ENCODE measurements around the gene S100P.

S100P gene

DNA sequence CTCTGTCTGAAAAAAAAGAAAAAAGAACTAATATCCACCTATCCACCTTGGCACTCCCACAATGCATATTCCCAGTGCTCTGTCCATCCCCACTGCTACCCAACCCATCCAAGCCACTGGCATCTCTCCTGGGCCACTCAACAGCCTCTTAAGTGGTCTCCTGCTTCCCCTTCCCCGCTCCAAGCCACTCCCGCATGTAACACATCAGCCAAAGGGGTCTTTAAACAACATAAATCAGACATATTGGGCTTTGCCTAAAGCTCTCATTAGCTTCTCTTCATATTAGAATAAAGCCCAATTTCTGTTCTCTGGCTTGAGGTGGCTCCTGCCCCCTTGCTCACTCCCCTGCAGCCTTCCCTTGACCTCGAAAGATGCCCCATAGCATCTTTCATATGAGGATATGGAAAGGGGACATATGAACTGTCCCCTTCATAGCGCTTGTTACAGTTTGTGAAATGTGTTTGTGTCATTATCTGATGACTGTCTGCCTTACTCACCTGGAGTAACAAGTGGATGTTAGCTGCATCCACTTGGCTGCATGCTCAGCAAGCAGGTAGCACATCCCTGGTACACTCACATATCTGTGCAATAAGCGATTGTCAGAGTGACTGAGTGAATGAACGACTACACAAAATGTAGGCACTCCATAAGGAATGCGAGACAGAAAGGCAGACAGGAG, 25.4 kb downstream of the S100P start:
- no peak overlapping the region for H2AK5ac ChIP-seq (ENCODE audit: low read length, severe bottlenecking)
- H3K79me1 ChIP-seq (replicated peaks; ENCODE audit: low read length, poor library complexity, severe bottlenecking): peaks cover 2% of the 10 kb centered on the region
- no peak overlapping the region for H2BK120ac ChIP-seq (ENCODE audit: low read depth, low read length)
- no peak overlapping the region for H3K27ac ChIP-seq (ENCODE audit: low read length, poor library complexity, severe bottlenecking)
- no peak overlapping the region for H3K14ac ChIP-seq (ENCODE audit: low read length in 2 of 2)
- H4K8ac ChIP-seq (ENCODE audit: low read length): no peak overlapping the region
- H2BK12ac ChIP-seq (ENCODE audit: low read length in 2 of 2): no peak overlapping the region
- peaks cover 0 to 3% of the 10 kb centered on the region in 2 experiments for H3K36me3 ChIP-seq (ENCODE audit: control insufficient read depth in 1 of 2, insufficient read depth in 2 of 2, low read depth in 1 of 2, low read length in 2 of 2)
- no peak overlapping the region for H2BK5ac ChIP-seq (ENCODE audit: low read depth, low read length, poor library complexity, severe bottlenecking)
- no peak overlapping the region for H3K4me3 ChIP-seq (ENCODE audit: insufficient read depth in 1 of 2, low read depth in 1 of 2, low read length in 2 of 2)
- no peak overlapping the region for H3K23ac ChIP-seq (ENCODE audit: low read length in 2 of 2)
- H3K9ac ChIP-seq (ENCODE audit: low read length): no peak overlapping the region
- no peak overlapping the region for H3K4ac ChIP-seq (ENCODE audit: low read depth in 1 of 2, low read length in 2 of 2)
- no peak overlapping the region for H2BK15ac ChIP-seq (ENCODE audit: low read depth, poor library complexity, severe bottlenecking)
- DNase-seq: no peak
- H3K4me1 ChIP-seq (ENCODE audit: control insufficient read depth, insufficient read depth, low read depth, low read length): peaks cover 2% of the 10 kb centered on the region
- 92% methylated on average over 7 of the region's 7 CpGs for WGBS
- no peak overlapping the region for H2AFZ ChIP-seq (ENCODE audit: low read depth, low read length)
- H3K27me3 ChIP-seq (ENCODE audit: control insufficient read depth in 1 of 2, insufficient read depth in 1 of 2, low read length in 2 of 2): no peaks in the 10 kb centered on the region
- no peak overlapping the region for H4K91ac ChIP-seq (ENCODE audit: low read length)
- H3K18ac ChIP-seq (ENCODE audit: low read depth in 1 of 2, low read length in 2 of 2): no peak overlapping the region
- no peaks in the 10 kb centered on the region for H3K9me3 ChIP-seq (ENCODE audit: control insufficient read depth, low read length)
- no peak overlapping the region for H3K4me2 ChIP-seq (ENCODE audit: low read length, poor library complexity, severe bottlenecking)

DNA sequence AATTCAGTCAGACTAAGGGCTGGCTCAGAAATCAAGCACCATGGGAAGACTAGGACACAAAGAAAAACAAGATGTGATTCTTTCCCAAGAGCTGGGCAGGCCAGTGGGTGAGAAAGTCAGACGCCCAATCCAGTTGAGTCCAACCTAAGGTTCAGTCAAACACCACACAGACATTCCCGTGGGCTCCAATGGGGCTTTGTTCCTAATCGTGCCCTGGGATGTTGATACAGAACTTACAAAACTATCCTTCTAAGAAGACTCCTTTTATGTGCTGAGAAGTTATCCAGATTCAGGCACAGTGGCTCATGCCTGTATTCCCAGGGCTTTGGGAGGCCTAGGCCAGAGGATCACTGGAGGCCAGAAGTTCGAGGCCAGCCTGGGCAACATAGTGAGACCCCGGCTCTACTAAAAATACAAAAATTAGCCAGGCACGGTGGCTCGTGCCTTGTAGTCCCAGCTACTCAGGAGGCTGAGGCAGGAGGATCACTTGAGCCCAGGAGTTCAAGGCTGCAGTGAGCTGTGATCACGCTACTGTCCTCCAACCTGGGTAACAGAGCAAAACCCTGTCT, 26.0 kb downstream of the S100P start:
- Histone ChIP-seq H3K4ac (ENCODE audit: low read depth in 1 of 2, low read length in 2 of 2) (no peak overlapping the region), H4K91ac (ENCODE audit: low read length) (no peak overlapping the region)
- 86% methylated on average over 8 of the region's 8 CpGs for WGBS

DNA sequence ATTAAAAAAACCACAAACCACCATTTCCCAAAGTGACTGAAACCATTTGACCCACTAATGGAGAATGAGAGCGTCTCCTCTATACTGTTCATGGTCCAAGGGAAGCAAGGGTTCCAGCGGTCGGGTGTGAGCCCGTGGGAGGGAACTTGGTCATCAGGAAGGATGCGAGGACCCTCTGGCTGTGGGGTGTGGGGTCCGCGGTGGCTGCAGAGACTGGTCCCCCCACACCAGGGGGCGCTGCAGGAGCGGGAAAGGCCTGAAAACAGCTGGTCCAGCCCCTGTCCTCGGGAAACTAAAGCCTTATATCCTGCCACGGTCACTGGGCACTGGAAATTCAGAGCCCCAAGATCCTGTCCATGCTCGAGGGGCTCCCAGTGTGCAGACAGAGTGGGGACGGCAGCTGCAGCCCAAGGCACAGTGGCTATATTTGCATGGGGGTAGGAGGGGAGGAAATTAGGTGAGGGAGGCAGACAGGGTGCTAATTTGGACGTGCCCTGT, 26.6 kb downstream of the S100P start:
- Histone ChIP-seq H3K9ac (ENCODE audit: low read length) (peak overlapping the region; percentile 37), H3K4ac (ENCODE audit: low read depth in 1 of 2, low read length in 2 of 2) (no peak overlapping the region), H3K9me3 (ENCODE audit: control insufficient read depth, low read length) (no peaks in the 10 kb centered on the region), H4K91ac (ENCODE audit: low read length) (peak overlapping the region; percentile 73), H3K27me3 (ENCODE audit: control insufficient read depth in 1 of 2, insufficient read depth in 1 of 2, low read length in 2 of 2) (no peaks in the 10 kb centered on the region), H3K36me3 (ENCODE audit: control insufficient read depth in 1 of 2, insufficient read depth in 2 of 2, low read depth in 1 of 2, low read length in 2 of 2) (peaks cover 0 to 3% of the 10 kb centered on the region in 2 experiments), H3K4me3 (ENCODE audit: insufficient read depth in 1 of 2, low read depth in 1 of 2, low read length in 2 of 2) (peak overlapping the region in 1 of 2 experiments; percentile 56), H2BK15ac (ENCODE audit: low read depth, poor library complexity, severe bottlenecking) (no peak overlapping the region), H3K23ac (ENCODE audit: low read length in 2 of 2) (no peak overlapping the region), H3K14ac (ENCODE audit: low read length in 2 of 2) (no peak overlapping the region), H3K18ac (ENCODE audit: low read depth in 1 of 2, low read length in 2 of 2) (peak overlapping the region in 1 of 2 experiments; percentile 58), H2BK120ac (ENCODE audit: low read depth, low read length) (no peak overlapping the region), H3K4me2 (ENCODE audit: low read length, poor library complexity, severe bottlenecking) (peak overlapping the region; percentile 60), H4K8ac (ENCODE audit: low read length) (peak overlapping the region; percentile 88), H3K4me1 (ENCODE audit: control insufficient read depth, insufficient read depth, low read depth, low read length) (peaks cover 10% of the 10 kb centered on the region), H2AFZ (ENCODE audit: low read depth, low read length) (no peak overlapping the region), H3K79me1 (replicated peaks; ENCODE audit: low read length, poor library complexity, severe bottlenecking) (peaks cover 2% of the 10 kb centered on the region), H3K27ac (ENCODE audit: low read length, poor library complexity, severe bottlenecking) (no peak overlapping the region), H2AK5ac (ENCODE audit: low read length, severe bottlenecking) (no peak overlapping the region), H2BK12ac (ENCODE audit: low read length in 2 of 2) (no peak overlapping the region), H2BK5ac (ENCODE audit: low read depth, low read length, poor library complexity, severe bottlenecking) (no peak overlapping the region)
- 12% methylated on average over 14 of the region's 14 CpGs for WGBS
- DNase-seq: peak; percentile 77

More for the DNA sequence above, 26.0 kb downstream of the S100P start:
- Histone ChIP-seq H2AFZ (ENCODE audit: low read depth, low read length) (no peak overlapping the region), H3K9me3 (ENCODE audit: control insufficient read depth, low read length) (no peaks in the 10 kb centered on the region), H3K4me2 (ENCODE audit: low read length, poor library complexity, severe bottlenecking) (no peak overlapping the region), H4K8ac (ENCODE audit: low read length) (no peak overlapping the region), H2BK120ac (ENCODE audit: low read depth, low read length) (no peak overlapping the region), H3K27ac (ENCODE audit: low read length, poor library complexity, severe bottlenecking) (no peak overlapping the region), H3K79me1 (replicated peaks; ENCODE audit: low read length, poor library complexity, severe bottlenecking) (peaks cover 2% of the 10 kb centered on the region), H3K4me1 (ENCODE audit: control insufficient read depth, insufficient read depth, low read depth, low read length) (peaks cover 8% of the 10 kb centered on the region), H2AK5ac (ENCODE audit: low read length, severe bottlenecking) (no peak overlapping the region), H2BK12ac (ENCODE audit: low read length in 2 of 2) (no peak overlapping the region), H3K4me3 (ENCODE audit: insufficient read depth in 1 of 2, low read depth in 1 of 2, low read length in 2 of 2) (no peak overlapping the region), H3K23ac (ENCODE audit: low read length in 2 of 2) (no peak overlapping the region), H3K9ac (ENCODE audit: low read length) (no peak overlapping the region), H2BK15ac (ENCODE audit: low read depth, poor library complexity, severe bottlenecking) (no peak overlapping the region), H2BK5ac (ENCODE audit: low read depth, low read length, poor library complexity, severe bottlenecking) (no peak overlapping the region), H3K18ac (ENCODE audit: low read depth in 1 of 2, low read length in 2 of 2) (no peak overlapping the region), H3K36me3 (ENCODE audit: control insufficient read depth in 1 of 2, insufficient read depth in 2 of 2, low read depth in 1 of 2, low read length in 2 of 2) (peaks cover 0 to 3% of the 10 kb centered on the region in 2 experiments), H3K14ac (ENCODE audit: low read length in 2 of 2) (no peak overlapping the region), H3K27me3 (ENCODE audit: control insufficient read depth in 1 of 2, insufficient read depth in 1 of 2, low read length in 2 of 2) (no peaks in the 10 kb centered on the region)
- DNase-seq: no peak

DNA sequence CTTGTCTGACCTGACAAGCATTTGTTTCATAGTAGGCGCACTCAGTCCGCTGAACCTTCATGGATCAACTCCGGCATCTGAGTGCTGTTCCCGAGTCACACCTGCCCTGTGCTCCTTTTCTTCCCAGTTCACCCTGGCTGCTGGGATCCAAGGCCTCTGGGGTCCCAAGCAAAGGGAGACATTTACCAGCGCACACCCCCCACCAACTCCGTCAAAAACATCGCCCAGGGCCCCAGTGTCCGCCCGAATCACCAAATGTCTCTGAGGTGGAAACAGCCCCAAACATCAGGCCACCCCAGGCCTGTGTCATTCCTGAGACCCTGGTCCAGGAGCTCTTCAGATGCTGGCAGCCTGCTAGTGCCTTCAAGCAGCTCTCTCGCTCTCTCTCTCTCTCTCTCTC, 27.4 kb downstream of the S100P start:
- peaks cover 2% of the 10 kb centered on the region for H3K79me1 ChIP-seq (replicated peaks; ENCODE audit: low read length, poor library complexity, severe bottlenecking)
- no peak overlapping the region for H3K27ac ChIP-seq (ENCODE audit: low read length, poor library complexity, severe bottlenecking)
- H2BK5ac ChIP-seq (ENCODE audit: low read depth, low read length, poor library complexity, severe bottlenecking): no peak overlapping the region
- no peaks in the 10 kb centered on the region for H3K27me3 ChIP-seq (ENCODE audit: control insufficient read depth in 1 of 2, insufficient read depth in 1 of 2, low read length in 2 of 2)
- no peak overlapping the region for H2BK15ac ChIP-seq (ENCODE audit: low read depth, poor library complexity, severe bottlenecking)
- no peak overlapping the region for H3K4me3 ChIP-seq (ENCODE audit: insufficient read depth in 1 of 2, low read depth in 1 of 2, low read length in 2 of 2)
- H2BK12ac ChIP-seq (ENCODE audit: low read length in 2 of 2): no peak overlapping the region
- no peak overlapping the region for H4K8ac ChIP-seq (ENCODE audit: low read length)
- no peak for DNase-seq
- H3K9ac ChIP-seq (ENCODE audit: low read length): no peak overlapping the region
- no peak overlapping the region for H2AK5ac ChIP-seq (ENCODE audit: low read length, severe bottlenecking)
- H3K14ac ChIP-seq (ENCODE audit: low read length in 2 of 2): no peak overlapping the region
- no peak overlapping the region for H3K23ac ChIP-seq (ENCODE audit: low read length in 2 of 2)
- H2AFZ ChIP-seq (ENCODE audit: low read depth, low read length): no peak overlapping the region
- WGBS: 98% methylated on average over 10 of the region's 10 CpGs
- no peak overlapping the region for H3K4me2 ChIP-seq (ENCODE audit: low read length, poor library complexity, severe bottlenecking)
- no peak overlapping the region for H4K91ac ChIP-seq (ENCODE audit: low read length)
- no peak overlapping the region for H3K18ac ChIP-seq (ENCODE audit: low read depth in 1 of 2, low read length in 2 of 2)
- no peak overlapping the region for H3K4ac ChIP-seq (ENCODE audit: low read depth in 1 of 2, low read length in 2 of 2)
- H3K4me1 ChIP-seq (ENCODE audit: control insufficient read depth, insufficient read depth, low read depth, low read length): peaks cover 17% of the 10 kb centered on the region
- peaks cover 0 to 3% of the 10 kb centered on the region in 2 experiments for H3K36me3 ChIP-seq (ENCODE audit: control insufficient read depth in 1 of 2, insufficient read depth in 2 of 2, low read depth in 1 of 2, low read length in 2 of 2)
- no peak overlapping the region for H2BK120ac ChIP-seq (ENCODE audit: low read depth, low read length)
- H3K9me3 ChIP-seq (ENCODE audit: control insufficient read depth, low read length): no peaks in the 10 kb centered on the region
